Upper lobe of left lung (tissue), 6 donors: ENCODE results near the gene DIP2C. TPM values are rescaled to one million over a fixed set of nuclear protein-coding genes. Genes with fewer than 3 reads are reported as not detected.
"Not testable (repeated sequence)": the region's sequence is repeated elsewhere in the genome, so short reads cannot be mapped to it uniquely, and the experiment has no call there.

Experiments
- ATAC-seq, 2 donors: fragments of 200-7000 bp; cut with Tn5 transposase; one replicate each; pipeline ENCODE4 v1.9.1; 2022; ENCODE audit warnings: mild to moderate bottlenecking in 2 of 2, moderate library complexity in 2 of 2; ENCODE audit not compliant: low FRiP score in 2 of 2
- DNase-seq, 2 donors: peaks; one replicate each; pipeline ENCODE4 v3.0.0-alpha.2; 2019 to 2020
- H3K27ac ChIP-seq, 4 donors: fragments of 200-600 bp; sonication (generic); one replicate each; pipeline ENCODE4 v1.5.1; 2016 to 2019
- H3K27me3 ChIP-seq, 4 donors: fragments of 200-600 bp; sonication (generic); one replicate each; pipeline ENCODE4 v1.5.1; 2017 to 2019
- H3K36me3 ChIP-seq, 4 donors: fragments of 200-600 bp; sonication (generic); one replicate each; pipeline ENCODE4 v1.5.1; 2016 to 2019
- H3K4me1 ChIP-seq, 4 donors: fragments of 200-600 bp; sonication (generic); one replicate each; pipeline ENCODE4 v1.5.1; 2018 to 2019
- H3K4me3 ChIP-seq, 4 donors: fragments of 200-600 bp; sonication (generic); one replicate each; pipeline ENCODE4 v1.5.1; 2017 to 2019; ENCODE audit warnings: mild to moderate bottlenecking in 2 of 4, moderate library complexity in 1 of 4
- H3K9me3 ChIP-seq, 4 donors: fragments of 200-600 bp; sonication (generic); one replicate each; pipeline ENCODE4 v1.5.1; 2018 to 2019
- EP300 ChIP-seq, 4 donors: sonication (generic); formaldehyde crosslinking; IDR thresholded peaks; one replicate each; pipeline ENCODE4 v1.5.1; 2017; ENCODE audit warnings: antibody characterized with exemption in 4 of 4, control low read depth in 2 of 4
- POLR2A ChIP-seq, 4 donors: fragments of 450-650 bp; IDR thresholded peaks; one replicate each; pipeline ENCODE4 v1.5.1; 2016 to 2017; ENCODE audit warnings: antibody characterized with exemption in 4 of 4, mild to moderate bottlenecking in 2 of 4
- POLR2AphosphoS5 ChIP-seq, 2 donors: sonication (generic); formaldehyde crosslinking; IDR thresholded peaks; one replicate each; pipeline ENCODE4 v1.5.1; 2017; ENCODE audit warnings: antibody characterized with exemption in 2 of 2
- WGBS, 2 donors: methylation state at CpG; one replicate each; pipeline ENCODE4 v1.1.5; 2017 to 2018; 5-methylcytosine and 5-hydroxymethylcytosine counted together
- total RNA-seq, 6 donors: library from RNA; depleted of rRNA in 4 of 6; stranded (reverse); fragments of >200 nt in 4 of 6; gene quantifications; one replicate each; pipeline versions ENCODE4 v1.1.0 to v1.2.1, GENCODE V29; 2016 to 2021
- TF ChIP-seq, protein P1 (sequence below), 6 experiments: fragments of 450-650 bp in 4 of 6; fragments of 200-600 bp in 2 of 6; sonication (generic) in 2 of 6; IDR thresholded peaks; one replicate each; pipeline ENCODE4 v1.5.1; 2016 to 2019; ENCODE audit warnings: antibody characterized with exemption in 6 of 6
- donor health status: DM: no; HTN: no; CAD: no; lungs with moderate emphysema.
- donor health status: DM: no; HTN: yes; CAD: no; lungs with severe emphysema.

The DIP2C gene
- total RNA-seq, 6 donors from 2014 or later, result 11.6 to 32.5 (median 14.7) TPM

DNA sequence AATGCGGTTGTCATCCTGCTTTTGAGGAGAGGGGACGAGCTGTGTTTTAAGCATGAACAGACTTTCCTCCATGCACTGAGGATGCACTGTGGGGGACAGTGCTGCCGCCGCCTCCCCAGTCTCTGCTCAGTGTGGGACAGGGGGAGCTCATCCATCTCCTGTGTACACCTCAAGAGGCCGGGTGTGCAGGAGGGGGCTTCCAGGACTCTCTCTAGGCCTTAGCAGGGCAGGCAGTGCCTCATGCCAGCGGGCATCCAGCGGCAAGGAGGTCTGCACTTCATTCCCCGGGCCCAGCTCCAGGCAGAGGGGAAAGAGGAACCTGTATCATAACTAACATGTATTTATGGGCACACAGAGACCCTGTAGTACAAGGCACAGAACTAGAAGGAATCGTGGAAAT, 89.7 kb downstream of the DIP2C start:
- TF ChIP-seq POLR2AphosphoS5 (IDR thresholded peaks at IDR 0.05) (no peak), EP300 (IDR thresholded peaks at IDR 0.05) (no peak), POLR2A (IDR thresholded peaks at IDR 0.05) (no peak)
- TF ChIP-seq, protein P1, sequence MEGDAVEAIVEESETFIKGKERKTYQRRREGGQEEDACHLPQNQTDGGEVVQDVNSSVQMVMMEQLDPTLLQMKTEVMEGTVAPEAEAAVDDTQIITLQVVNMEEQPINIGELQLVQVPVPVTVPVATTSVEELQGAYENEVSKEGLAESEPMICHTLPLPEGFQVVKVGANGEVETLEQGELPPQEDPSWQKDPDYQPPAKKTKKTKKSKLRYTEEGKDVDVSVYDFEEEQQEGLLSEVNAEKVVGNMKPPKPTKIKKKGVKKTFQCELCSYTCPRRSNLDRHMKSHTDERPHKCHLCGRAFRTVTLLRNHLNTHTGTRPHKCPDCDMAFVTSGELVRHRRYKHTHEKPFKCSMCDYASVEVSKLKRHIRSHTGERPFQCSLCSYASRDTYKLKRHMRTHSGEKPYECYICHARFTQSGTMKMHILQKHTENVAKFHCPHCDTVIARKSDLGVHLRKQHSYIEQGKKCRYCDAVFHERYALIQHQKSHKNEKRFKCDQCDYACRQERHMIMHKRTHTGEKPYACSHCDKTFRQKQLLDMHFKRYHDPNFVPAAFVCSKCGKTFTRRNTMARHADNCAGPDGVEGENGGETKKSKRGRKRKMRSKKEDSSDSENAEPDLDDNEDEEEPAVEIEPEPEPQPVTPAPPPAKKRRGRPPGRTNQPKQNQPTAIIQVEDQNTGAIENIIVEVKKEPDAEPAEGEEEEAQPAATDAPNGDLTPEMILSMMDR (IDR thresholded peaks at IDR 0.05), result no peak
- no peak overlapping the region for H3K4me3 ChIP-seq
- WGBS, 2 donors, result 90 to 95% methylated on average over 5 to 9 of the region's 9 CpGs

DNA sequence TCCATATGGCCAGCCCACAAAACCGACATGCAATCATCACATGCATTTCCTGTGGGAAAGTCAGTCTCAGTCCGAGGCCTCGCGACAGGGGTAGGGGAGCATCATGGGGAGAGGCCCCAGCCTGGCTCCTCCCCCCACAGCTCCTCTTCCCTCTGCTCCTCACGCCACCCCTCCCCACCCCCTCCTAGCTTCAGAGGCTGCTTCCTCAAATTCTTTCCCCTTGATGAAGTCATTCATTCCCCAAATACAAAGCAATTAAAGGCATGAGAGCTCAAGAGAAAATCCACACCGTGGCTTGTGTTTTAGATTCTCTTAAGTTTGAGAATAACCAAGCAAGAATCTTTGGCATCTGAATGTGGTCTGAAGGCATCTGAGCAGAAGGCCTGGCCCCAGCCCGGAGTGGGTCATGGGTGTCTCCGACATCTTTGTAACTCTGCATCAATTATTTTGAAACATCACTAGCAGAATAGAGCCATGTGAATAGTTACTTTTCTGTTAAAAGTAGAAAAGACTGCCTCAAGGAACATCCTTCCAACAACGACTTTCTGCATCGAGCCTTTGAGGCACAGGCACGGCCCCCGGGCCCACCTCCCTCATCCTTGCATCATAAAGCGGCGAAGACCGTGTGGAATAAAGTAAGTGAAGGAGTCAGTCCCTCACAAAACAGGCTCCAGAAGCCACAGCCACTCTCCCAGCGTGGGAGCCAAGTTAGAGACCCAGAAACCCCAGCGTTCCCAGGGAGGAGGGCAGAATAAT, 90.9 kb downstream of the DIP2C start:
- DNase-seq, result no peak
- no peaks in the 10 kb centered on the region for H3K36me3 ChIP-seq
- ATAC-seq, result peak in 1 of 2 donors; percentile 26
- peaks cover 0 to 20% (median 18%) of the 10 kb centered on the region in 4 donors for H3K4me1 ChIP-seq
- H3K27me3 ChIP-seq, result no peaks in the 10 kb centered on the region
- H3K27ac ChIP-seq, result no peak overlapping the region
- H3K4me3 ChIP-seq, result no peak overlapping the region
- H3K9me3 ChIP-seq, result no peaks in the 10 kb centered on the region
- WGBS, 2 donors, result 70 to 74% methylated on average over 14 to 17 of the region's 17 CpGs
- TF ChIP-seq POLR2AphosphoS5 (IDR thresholded peaks at IDR 0.05) (no peak), POLR2A (IDR thresholded peaks at IDR 0.05) (no peak), EP300 (IDR thresholded peaks at IDR 0.05) (no peak)
- TF ChIP-seq, protein P1 (IDR thresholded peaks at IDR 0.05), result no peak

More for the DNA sequence above, 89.7 kb downstream of the DIP2C start:
- H3K9me3 ChIP-seq, result no peaks in the 10 kb centered on the region
- DNase-seq (no peak), ATAC-seq (no peak)
- H3K36me3 ChIP-seq, result no peaks in the 10 kb centered on the region
- no peak overlapping the region for H3K27ac ChIP-seq
- no peaks in the 10 kb centered on the region for H3K27me3 ChIP-seq
- peaks cover 0 to 20% (median 16%) of the 10 kb centered on the region in 4 donors for H3K4me1 ChIP-seq

GRCh38 chr10:597976-598375, 91.5 kb downstream of the DIP2C start:
- 90 to 97% methylated on average over 13 to 17 of the region's 17 CpGs for WGBS, 2 donors
- DNase-seq (peak in 1 of 2 donors; percentile 69), ATAC-seq (no peak)
- Histone ChIP-seq H3K4me1 (peaks cover 0 to 20% (median 18%) of the 10 kb centered on the region in 4 donors), H3K27me3 (no peaks in the 10 kb centered on the region), H3K36me3 (no peaks in the 10 kb centered on the region), H3K4me3 (no peak overlapping the region), H3K27ac (no peak overlapping the region), H3K9me3 (no peaks in the 10 kb centered on the region)
- TF ChIP-seq POLR2AphosphoS5 (IDR thresholded peaks at IDR 0.05), result no peak
- TF ChIP-seq, protein P1 (IDR thresholded peaks at IDR 0.05), result no peak
- TF ChIP-seq EP300 (IDR thresholded peaks at IDR 0.05), result no peak
- TF ChIP-seq POLR2A (IDR thresholded peaks at IDR 0.05), result no peak

GRCh38 chr10:596725-597345, 92.6 kb downstream of the DIP2C start:
- Histone ChIP-seq H3K9me3 (no peaks in the 10 kb centered on the region), H3K36me3 (no peaks in the 10 kb centered on the region), H3K27ac (no peak overlapping the region), H3K4me1 (peaks cover 0 to 18% (median 13%) of the 10 kb centered on the region in 4 donors), H3K27me3 (no peaks in the 10 kb centered on the region), H3K4me3 (no peak overlapping the region)
- TF ChIP-seq POLR2AphosphoS5 (IDR thresholded peaks at IDR 0.05) (no peak), POLR2A (IDR thresholded peaks at IDR 0.05) (no peak), EP300 (IDR thresholded peaks at IDR 0.05) (no peak)
- TF ChIP-seq, protein P1 (IDR thresholded peaks at IDR 0.05), result no peak
- DNase-seq (no peak), ATAC-seq (no peak)
- 96 to 98% methylated on average over 15 to 17 of the region's 17 CpGs for WGBS, 2 donors

- H3K27ac ChIP-seq, H3K27me3 ChIP-seq, H3K9me3 ChIP-seq, H3K36me3 ChIP-seq, H3K4me3 ChIP-seq, DNase-seq, ATAC-seq: not testable (repeated sequence)
- 91 to 96% methylated on average over 10 of the region's 10 CpGs for WGBS, 2 donors
- peaks cover 0 to 11% (median 7%) of the 10 kb centered on the region in 4 donors for H3K4me1 ChIP-seq
Measured at GRCh38 chr10:596131-596530, 93.3 kb downstream of the DIP2C start.
